Measurements from ENCODE around the gene CASP12. TPM values are rescaled to one million over a fixed set of nuclear protein-coding genes. Genes with fewer than 3 reads are reported as not detected.

The CASP12 gene
- total RNA-seq, 1 donor from 2014 or later = 1.6 TPM

DNA sequence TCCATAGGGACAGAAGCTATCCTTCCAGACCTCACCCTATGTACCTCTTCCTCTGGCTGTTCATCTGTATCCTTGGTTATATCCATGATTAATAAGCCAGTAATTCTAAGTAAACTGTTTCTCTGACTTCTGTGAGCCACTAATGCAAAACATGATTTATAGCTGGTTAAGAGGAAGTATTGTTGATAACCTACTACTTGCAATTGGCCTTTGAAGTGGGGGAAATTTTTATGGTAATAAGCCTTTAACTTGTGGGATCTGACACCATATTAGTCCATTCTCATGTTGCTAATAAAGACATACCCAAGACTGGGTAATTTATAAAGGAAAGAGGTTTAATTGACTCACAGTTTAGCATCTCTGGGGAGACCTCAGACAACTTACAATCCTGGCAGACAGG, 21.9 kb downstream of the CASP12 start:
- Histone ChIP-seq H3K36me3 (no peaks in the 10 kb centered on the region), H3K27me3 (ENCODE audit: low read depth) (no peaks in the 10 kb centered on the region), H3K4me3 (no peak overlapping the region), H3K27ac (no peak overlapping the region), H3K9me3 (no peaks in the 10 kb centered on the region), H3K4me1 (no peaks in the 10 kb centered on the region)
- intact Hi-C loops (cut with DNase I) = no loop called here
- ATAC-seq (no peak), DNase-seq (no peak)
- TF ChIP-seq, protein P1, sequence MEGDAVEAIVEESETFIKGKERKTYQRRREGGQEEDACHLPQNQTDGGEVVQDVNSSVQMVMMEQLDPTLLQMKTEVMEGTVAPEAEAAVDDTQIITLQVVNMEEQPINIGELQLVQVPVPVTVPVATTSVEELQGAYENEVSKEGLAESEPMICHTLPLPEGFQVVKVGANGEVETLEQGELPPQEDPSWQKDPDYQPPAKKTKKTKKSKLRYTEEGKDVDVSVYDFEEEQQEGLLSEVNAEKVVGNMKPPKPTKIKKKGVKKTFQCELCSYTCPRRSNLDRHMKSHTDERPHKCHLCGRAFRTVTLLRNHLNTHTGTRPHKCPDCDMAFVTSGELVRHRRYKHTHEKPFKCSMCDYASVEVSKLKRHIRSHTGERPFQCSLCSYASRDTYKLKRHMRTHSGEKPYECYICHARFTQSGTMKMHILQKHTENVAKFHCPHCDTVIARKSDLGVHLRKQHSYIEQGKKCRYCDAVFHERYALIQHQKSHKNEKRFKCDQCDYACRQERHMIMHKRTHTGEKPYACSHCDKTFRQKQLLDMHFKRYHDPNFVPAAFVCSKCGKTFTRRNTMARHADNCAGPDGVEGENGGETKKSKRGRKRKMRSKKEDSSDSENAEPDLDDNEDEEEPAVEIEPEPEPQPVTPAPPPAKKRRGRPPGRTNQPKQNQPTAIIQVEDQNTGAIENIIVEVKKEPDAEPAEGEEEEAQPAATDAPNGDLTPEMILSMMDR (IDR thresholded peaks at IDR 0.05) = no peak

DNA sequence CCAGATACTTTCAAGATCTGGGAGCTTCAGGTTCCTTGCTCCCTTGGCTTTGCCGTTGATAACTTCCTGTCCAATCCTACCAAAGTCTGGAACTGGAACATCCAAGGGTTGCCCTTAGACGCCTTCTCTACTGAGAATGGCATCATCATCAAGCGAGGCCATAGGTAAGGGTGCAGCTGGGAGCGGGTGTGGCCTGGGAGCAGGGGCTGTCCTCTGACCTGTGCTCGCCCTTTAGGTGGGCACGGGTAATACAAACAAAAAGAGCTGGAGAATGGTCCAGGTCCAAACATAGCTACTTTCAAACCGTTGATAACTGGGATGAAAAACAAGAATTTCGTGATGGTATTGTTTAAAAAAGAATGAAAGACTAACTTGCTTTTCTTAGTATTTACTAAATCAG, 25.0 kb downstream of the CASP12 start:
- Histone ChIP-seq H3K4me1 (no peaks in the 10 kb centered on the region), H3K4me3 (no peak overlapping the region), H3K36me3 (no peaks in the 10 kb centered on the region), H3K27me3 (ENCODE audit: low read depth) (no peaks in the 10 kb centered on the region), H3K9me3 (no peaks in the 10 kb centered on the region), H3K27ac (no peak overlapping the region)
- intact Hi-C loops (cut with DNase I) = no loop called here
- DNase-seq (no peak), ATAC-seq (no peak)
- TF ChIP-seq, protein P1 (IDR thresholded peaks at IDR 0.05) = no peak

DNA sequence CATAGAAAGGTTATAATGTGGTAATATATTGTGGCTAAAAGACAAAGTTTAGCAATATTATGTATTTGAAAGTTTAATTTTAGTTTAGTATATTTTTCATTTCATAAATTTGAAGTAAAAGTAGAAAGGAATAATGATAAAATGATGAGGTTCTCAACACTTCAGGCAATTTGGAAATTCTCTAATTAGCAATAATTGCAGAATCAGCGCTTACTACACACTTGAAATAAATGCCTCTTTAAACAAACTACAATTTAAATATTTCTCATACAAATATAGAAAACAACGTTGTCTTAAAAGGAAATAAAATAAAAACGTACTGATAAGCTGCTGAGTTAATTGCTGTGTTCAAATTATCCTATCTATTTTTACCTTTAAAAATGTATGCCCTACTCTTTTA, 25.9 kb downstream of the CASP12 start:
- no peak overlapping the region for H3K4me3 ChIP-seq
- intact Hi-C loops (cut with DNase I) = no loop called here
- H3K27me3 ChIP-seq (ENCODE audit: low read depth) = no peaks in the 10 kb centered on the region

DNA sequence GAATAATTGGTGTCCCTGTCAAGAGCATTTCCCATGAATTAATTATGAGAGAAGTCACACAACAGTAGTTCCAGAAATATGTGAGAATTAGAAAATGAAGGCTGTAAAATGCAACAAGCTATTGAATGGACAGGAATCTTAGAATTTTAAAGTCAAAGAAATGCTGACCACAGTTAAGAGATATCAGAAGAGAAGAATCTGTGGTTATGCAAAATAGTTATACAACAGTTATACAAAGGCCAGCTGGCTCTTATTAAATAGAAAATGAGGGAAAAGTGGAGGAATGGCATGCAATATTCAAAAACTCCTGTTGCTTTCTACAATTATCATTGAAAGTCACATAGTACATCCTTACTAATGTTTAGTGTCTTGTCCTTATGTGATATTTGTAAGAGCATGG, 27.4 kb downstream of the CASP12 start:
- TF ChIP-seq, protein P1 (IDR thresholded peaks at IDR 0.05) = no peak
- H3K27me3 ChIP-seq (ENCODE audit: low read depth) = no peaks in the 10 kb centered on the region

More for the DNA sequence above, 25.9 kb downstream of the CASP12 start:
- Histone ChIP-seq H3K36me3 (no peaks in the 10 kb centered on the region), H3K4me1 (no peaks in the 10 kb centered on the region), H3K27ac (no peak overlapping the region), H3K9me3 (no peaks in the 10 kb centered on the region)
- TF ChIP-seq, protein P1 (IDR thresholded peaks at IDR 0.05) = no peak
- ATAC-seq (no peak), DNase-seq (no peak)

DNA sequence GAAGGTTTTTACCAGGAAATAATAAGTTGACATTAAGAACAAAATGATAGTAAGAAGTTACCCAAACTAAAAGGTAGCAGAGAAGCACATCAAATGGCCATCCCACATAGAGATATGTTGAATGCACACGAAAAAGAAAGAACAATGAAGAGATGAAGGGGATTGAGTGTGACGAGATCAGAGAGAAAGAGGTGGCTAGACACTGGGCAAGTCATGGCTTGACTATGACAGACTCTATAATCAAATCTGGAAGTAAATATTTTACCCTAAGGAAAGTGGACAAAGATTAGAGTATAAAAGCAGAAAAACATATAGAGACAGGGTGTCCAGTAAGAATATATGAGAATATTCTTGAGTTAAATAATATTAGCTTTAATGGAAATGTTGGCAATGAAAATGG, 31.4 kb downstream of the CASP12 start:
- Histone ChIP-seq H3K36me3 (no peaks in the 10 kb centered on the region), H3K27me3 (ENCODE audit: low read depth) (no peaks in the 10 kb centered on the region), H3K4me3 (no peak overlapping the region), H3K4me1 (no peaks in the 10 kb centered on the region), H3K9me3 (no peaks in the 10 kb centered on the region), H3K27ac (no peak overlapping the region)
- TF ChIP-seq, protein P1 (IDR thresholded peaks at IDR 0.05) = no peak
- DNase-seq (no peak), ATAC-seq (no peak)
- intact Hi-C loops (cut with DNase I) = no loop called here

More for the DNA sequence above, 27.4 kb downstream of the CASP12 start:
- Histone ChIP-seq H3K36me3 (no peaks in the 10 kb centered on the region), H3K27ac (no peak overlapping the region), H3K9me3 (no peaks in the 10 kb centered on the region), H3K4me1 (no peaks in the 10 kb centered on the region), H3K4me3 (no peak overlapping the region)
- no peak for DNase-seq
- ATAC-seq = no peak
- intact Hi-C loops (cut with DNase I) = no loop called here
